NCI-H187 treated with DMSO at 0.1 percent for 48 hours (cell line): Measurements from ENCODE around the gene ATP1A1.

Source experiments
- DNase-seq: peaks from one replicate; lab custom pipeline; 2025; lab: John Stamatoyannopoulos, UW

The ATP1A1 gene

DNA sequence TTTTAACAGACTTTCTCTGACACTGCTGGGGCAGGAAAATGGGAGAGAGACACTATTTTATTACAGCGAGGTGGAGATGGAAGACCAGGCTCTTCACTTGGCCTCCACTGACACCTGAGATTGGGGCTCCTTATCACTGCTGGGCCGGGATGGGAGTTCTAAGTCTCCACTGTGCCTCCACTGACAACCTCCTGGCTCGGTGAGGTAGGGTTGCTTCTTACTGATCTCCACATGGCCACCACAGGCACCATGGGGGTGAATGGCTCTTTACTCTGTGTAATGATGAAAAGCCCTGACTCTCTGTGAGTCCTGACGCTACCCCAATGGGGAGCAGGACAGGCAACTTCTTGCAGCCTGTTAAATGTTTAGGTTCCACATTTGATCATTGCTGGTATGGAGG lies 67.7 kb downstream of the ATP1A1 start:
- no peak for DNase-seq

DNA sequence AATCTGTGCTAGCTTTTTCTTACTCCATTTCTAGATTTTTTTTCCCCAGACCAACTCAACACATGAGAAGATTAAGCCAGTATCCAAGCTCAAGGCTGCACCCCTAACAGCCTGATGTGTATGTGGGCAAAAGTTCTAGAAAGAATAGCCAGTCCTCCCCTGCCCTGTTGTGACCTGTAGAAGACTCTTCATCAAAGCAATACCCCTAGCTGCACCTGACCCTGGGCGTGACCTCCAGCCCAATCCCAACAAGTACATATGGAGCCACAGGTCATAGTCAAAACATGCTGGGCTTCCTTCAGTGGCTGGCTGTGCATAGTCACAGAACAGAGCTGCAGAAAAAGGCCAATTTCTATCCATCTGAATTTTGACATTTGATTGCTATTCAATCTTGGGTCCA lies 72.5 kb downstream of the ATP1A1 start:
- DNase-seq: no peak

DNA sequence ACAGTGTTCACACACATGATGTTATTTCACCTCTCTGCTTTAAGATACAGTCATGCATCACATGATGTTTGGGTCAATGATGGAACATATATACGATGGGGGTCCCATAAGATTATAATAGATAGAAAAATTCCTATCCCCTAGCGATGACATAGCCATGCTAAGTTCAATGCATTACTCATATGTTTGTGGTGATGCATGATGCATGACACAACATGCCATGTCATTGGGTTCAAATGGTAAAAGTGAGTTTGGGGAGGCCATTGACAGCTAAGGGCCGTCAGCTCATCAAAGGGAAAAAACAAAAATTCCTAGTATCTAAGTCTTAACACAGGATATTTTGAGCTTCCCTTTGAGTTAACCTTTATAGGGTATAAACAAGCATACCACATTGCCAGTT lies 73.6 kb downstream of the ATP1A1 start:
- no peak for DNase-seq

DNA sequence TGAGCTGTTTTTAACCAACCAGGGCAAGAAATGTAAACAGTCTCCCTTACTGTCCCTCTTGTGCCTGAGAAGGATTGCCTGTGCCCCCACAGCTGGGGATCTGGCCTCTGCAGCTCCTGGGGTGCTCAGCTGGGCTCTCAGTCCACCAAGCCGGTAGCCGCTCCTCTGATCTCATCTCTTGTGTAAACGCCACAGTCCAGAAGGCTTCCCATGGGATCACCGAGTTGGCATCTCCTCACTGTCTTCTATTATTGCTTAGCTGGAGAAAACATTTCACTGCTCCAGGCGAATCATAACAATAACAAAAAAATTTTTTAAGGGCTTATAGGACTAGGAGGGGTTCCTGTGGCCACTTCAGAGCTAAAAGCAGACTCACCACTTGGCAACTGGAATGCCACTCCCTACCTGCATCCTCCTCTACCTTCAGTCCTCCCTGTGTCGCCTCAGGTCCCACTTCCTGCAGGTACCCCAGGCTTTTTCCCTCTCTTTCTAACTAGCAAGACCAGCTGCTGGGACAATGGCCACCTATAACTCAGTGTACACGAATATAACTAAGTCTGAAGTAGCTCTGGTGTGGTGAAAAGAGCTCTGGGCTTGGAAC lies 75.8 kb downstream of the ATP1A1 start:
- DNase-seq: no peak

DNA sequence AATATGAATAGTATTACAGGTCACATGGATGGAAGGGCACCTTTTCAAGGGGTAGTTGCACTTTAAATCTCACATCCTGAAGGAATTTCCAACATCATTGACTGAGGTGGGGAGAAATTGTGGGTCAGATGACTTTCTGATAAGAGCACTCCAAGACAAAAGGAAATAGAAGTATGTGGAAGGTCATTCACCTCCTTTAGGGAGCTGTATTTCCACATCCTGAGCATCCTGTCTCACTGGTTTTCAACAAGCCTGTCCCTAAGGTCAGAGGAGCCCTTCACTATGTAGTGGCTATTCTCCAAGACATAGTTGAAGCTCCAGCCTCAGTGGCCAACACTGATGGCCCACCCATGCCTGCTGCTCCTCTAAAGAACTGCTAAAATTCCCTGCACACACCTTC lies 76.5 kb downstream of the ATP1A1 start:
- DNase-seq: no peak

DNA sequence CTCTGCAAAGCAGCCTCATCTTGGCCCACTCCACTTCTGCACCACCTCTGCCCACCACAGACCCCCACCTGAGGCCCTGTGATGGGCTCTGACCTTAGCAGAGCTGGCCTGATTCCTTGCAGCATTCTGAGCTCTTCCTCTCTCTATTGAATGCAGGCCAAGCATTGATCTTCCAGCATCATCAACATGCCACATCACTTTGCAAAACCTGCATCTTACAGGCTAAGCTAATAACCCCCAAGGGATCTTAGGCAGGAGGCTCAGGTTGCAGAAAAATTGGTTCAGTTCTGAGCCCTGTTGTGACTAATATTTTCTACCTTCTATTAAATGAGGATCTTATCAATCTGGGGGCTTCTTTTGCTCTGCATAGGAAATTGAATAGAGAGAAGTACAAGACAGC lies 78.7 kb downstream of the ATP1A1 start:
- no peak for DNase-seq

DNA sequence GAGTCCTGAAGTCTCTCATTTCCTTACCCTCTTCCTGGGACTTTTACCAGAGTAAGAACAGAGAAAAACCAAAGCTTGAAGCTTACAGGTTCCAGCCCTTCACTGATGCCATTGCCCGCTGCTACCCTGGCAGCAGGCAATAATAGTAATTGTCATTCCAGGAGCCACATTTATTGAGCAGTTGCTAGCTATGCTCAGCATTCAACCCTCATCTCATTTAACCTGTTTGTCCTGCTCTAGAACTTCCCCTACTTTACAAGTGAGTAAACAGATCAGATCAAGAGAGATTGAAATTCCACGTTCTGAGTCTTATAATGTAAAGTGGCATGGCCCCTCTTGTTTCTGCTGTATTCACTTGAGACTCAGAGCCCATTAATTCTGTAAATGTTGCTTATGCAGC lies 80.4 kb downstream of the ATP1A1 start:
- no peak for DNase-seq

DNA sequence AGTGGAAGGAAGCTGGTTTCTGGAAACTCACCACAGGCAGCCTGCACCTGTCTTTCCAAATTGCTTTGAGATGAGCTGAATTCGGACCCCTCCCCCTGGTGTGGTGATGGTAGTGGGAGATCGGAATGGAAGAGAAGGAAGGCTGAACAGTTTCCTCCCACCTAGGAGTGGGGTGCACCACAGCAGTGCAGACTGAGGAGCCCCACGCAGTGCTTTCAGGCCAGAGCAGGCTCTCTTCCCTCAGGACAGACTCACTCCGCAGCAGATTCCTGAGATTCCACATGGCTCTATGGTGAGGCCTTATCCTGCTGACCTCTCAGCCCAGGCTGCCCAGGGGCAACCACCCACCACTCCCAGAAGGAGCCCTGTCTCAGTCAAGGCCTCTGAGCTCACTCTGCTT lies 80.9 kb downstream of the ATP1A1 start:
- no peak for DNase-seq
